Hepatocyte (in vitro differentiated cells): ENCODE results near the gene EDEM2. TPM values are rescaled to one million over a fixed set of nuclear protein-coding genes. Genes with fewer than 3 reads are reported as not detected.

Experiments
- DNase-seq: peaks from one replicate; pipeline ENCODE4 v3.0.0-alpha.2; 2016; ENCODE audit warnings: low spot score
- H2AFZ ChIP-seq: fragments of 200-600 bp; sonication (generic); 2 replicates; pipeline ENCODE4 v1.6.0; 2016; ENCODE audit warnings: antibody characterized with exemption, mild to moderate bottlenecking
- H3K27ac ChIP-seq: fragments of 200-600 bp; sonication (generic); 2 replicates; pipeline ENCODE4 v1.5.1; 2016; ENCODE audit warnings: mild to moderate bottlenecking
- H3K27me3 ChIP-seq: fragments of 200-600 bp; sonication (generic); 2 replicates; pipeline ENCODE4 v1.6.1; 2016
- H3K36me3 ChIP-seq: fragments of 200-600 bp; sonication (generic); replicated peaks from 2 replicates; pipeline ENCODE4 v1.5.1; 2016; ENCODE audit warnings: low read depth; ENCODE audit not compliant: insufficient read depth
- H3K4me1 ChIP-seq: fragments of 200-600 bp; sonication (generic); 2 replicates; pipeline ENCODE4 v1.5.1; 2016; ENCODE audit warnings: mild to moderate bottlenecking, moderate library complexity; ENCODE audit not compliant: insufficient read depth
- H3K4me2 ChIP-seq: fragments of 200-600 bp; sonication (generic); 2 replicates; pipeline ENCODE4 v1.6.0; 2016
- H3K4me3 ChIP-seq: fragments of 200-600 bp; sonication (generic); 2 replicates; pipeline ENCODE4 v1.5.1; 2016; ENCODE audit warnings: mild to moderate bottlenecking
- H3K79me2 ChIP-seq: fragments of 200-600 bp; sonication (generic); 2 replicates; pipeline ENCODE4 v1.6.0; 2017; ENCODE audit warnings: mild to moderate bottlenecking
- H3K9me2 ChIP-seq: fragments of 200-600 bp; sonication (generic); replicated peaks from 2 replicates; pipeline ENCODE4 v1.6.0; 2017; ENCODE audit warnings: mild to moderate bottlenecking; ENCODE audit not compliant: insufficient read depth
- H3K9me3 ChIP-seq: fragments of 200-600 bp; sonication (generic); 2 replicates; pipeline ENCODE4 v1.5.1; 2016; ENCODE audit warnings: low read depth, mild to moderate bottlenecking
- H4K20me1 ChIP-seq: fragments of 200-600 bp; sonication (generic); 2 replicates; pipeline ENCODE4 v1.6.0; 2016; ENCODE audit warnings: mild to moderate bottlenecking; ENCODE audit not compliant: insufficient read depth, poor library complexity, severe bottlenecking
- EZH2 ChIP-seq: fragments of 200-600 bp; sonication (generic); IDR thresholded peaks from 2 replicates; pipeline ENCODE4 v1.6.1; 2016; ENCODE audit warnings: antibody characterized with exemption, mild to moderate bottlenecking, borderline replicate concordance
- EZH2phosphoT487 ChIP-seq: fragments of 200-600 bp; sonication (generic); IDR thresholded peaks from one replicate; pipeline ENCODE4 v1.6.1; 2018; ENCODE audit warnings: antibody characterized with exemption, mild to moderate bottlenecking, low read depth, moderate library complexity; ENCODE audit not compliant: unreplicated experiment, severe bottlenecking
- WGBS: methylation state at CpG from one replicate; pipeline ENCODE4 v1.1.6; 2016; ENCODE audit warnings: low lambda C conversion rate; ENCODE audit errors: missing lambda C conversion rate; 5-methylcytosine and 5-hydroxymethylcytosine counted together
- polyA plus RNA-seq: library from polyadenylated mRNA; unstranded; fragments of >200 nt; fragmentation: Nextera tagmentation; extraction: Ambion mirVana; gene quantifications from 2 replicates; pipeline ENCODE4 v1.2.1, GENCODE V29; 2016
- total RNA-seq: library from RNA; depleted of rRNA; stranded (reverse); fragments of >200 nt; gene quantifications from 2 replicates; pipeline ENCODE4 v1.2.3, GENCODE V29; 2014
- TF ChIP-seq, protein P1 (sequence below): fragments of 200-600 bp; sonication (generic); IDR thresholded peaks from 2 replicates; pipeline ENCODE4 v1.5.1; 2016; ENCODE audit warnings: antibody characterized with exemption, mild to moderate bottlenecking; ENCODE audit not compliant: poor library complexity

EDEM2 gene
- total and polyA plus RNA-seq, 2 experiments from 2014 or later = 24.7 to 40.8 TPM

DNA sequence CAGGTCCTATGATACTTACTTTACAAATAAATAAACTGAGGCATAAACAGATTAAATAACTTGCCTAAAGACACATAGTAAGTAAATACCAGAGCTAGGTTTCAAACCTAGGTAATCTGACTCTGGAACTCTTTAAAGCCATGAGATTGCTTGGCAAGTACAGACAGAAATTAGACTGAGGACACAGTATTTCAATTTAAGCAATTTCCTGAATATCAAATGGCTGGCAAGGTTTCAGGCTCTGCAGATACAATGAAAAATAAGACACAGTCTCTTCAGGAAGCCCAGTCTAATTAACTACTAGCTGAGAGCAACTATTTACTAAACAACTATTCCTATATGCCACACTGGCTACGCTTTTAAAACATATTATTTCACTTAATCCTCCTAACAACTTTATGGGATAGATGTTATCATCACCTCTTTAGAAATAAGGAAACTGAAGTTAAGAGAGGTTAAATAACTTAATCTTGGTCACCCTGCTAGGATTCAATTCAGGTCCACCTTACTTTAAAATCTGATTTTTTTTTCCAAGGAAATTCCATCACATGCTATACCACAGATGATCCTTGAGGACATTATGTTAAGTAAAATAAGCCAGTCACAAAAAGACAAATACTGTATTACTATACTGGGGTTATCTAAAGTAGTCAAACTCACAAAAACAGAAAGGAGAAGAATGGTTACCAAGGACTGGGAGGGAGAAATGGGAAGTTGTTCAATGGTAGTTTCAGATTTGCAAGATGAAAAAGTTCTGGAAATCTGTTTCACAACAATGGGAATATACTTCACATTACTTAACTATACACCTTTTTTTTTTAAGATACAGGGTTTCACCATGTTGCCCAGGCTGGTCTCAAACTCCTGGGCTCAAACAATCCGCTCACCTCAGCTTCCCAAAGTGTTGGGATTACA is 58.6 kb downstream of the EDEM2 start:
- Histone ChIP-seq H3K4me3 (no peak overlapping the region), H2AFZ (no peak overlapping the region), H3K27ac (no peak overlapping the region), H3K4me1 (peaks cover 18% of the 10 kb centered on the region), H3K27me3 (no peaks in the 10 kb centered on the region), H3K9me2 (no peaks in the 10 kb centered on the region), H3K79me2 (peaks cover 87% of the 10 kb centered on the region), H3K9me3 (no peaks in the 10 kb centered on the region), H4K20me1 (peaks cover 75% of the 10 kb centered on the region), H3K36me3 (no peaks in the 10 kb centered on the region), H3K4me2 (no peak overlapping the region)
- no peak for DNase-seq
- TF ChIP-seq EZH2phosphoT487 = no peak
- TF ChIP-seq, protein P1, sequence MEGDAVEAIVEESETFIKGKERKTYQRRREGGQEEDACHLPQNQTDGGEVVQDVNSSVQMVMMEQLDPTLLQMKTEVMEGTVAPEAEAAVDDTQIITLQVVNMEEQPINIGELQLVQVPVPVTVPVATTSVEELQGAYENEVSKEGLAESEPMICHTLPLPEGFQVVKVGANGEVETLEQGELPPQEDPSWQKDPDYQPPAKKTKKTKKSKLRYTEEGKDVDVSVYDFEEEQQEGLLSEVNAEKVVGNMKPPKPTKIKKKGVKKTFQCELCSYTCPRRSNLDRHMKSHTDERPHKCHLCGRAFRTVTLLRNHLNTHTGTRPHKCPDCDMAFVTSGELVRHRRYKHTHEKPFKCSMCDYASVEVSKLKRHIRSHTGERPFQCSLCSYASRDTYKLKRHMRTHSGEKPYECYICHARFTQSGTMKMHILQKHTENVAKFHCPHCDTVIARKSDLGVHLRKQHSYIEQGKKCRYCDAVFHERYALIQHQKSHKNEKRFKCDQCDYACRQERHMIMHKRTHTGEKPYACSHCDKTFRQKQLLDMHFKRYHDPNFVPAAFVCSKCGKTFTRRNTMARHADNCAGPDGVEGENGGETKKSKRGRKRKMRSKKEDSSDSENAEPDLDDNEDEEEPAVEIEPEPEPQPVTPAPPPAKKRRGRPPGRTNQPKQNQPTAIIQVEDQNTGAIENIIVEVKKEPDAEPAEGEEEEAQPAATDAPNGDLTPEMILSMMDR = no peak
- TF ChIP-seq EZH2 = no peak
- 94% methylated on average over 2 of the region's 2 CpGs for WGBS

DNA sequence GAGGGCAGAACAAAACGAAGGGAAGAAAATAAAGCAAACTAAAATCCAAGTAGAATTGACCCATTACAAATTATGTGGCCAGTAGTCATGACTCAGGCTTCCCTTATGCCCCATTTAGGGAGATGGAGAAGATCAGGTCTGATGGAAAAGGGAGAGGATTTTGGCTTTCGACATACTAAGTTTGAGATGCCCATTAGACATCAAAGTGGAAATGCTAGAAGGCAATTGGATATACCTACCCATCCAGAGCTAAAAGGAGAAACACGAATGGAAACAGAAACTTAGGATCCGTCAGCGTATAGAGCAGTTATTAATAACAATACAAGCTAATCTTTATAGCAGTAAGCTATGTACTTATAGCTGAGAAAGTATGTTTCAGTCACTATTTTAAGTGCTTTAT is 59.3 kb downstream of the EDEM2 start:
- WGBS = 84% methylated on average over 5 of the region's 5 CpGs
- Histone ChIP-seq H3K9me2 (no peaks in the 10 kb centered on the region), H3K4me1 (peaks cover 14% of the 10 kb centered on the region), H3K79me2 (peaks cover 94% of the 10 kb centered on the region), H2AFZ (no peak overlapping the region), H3K9me3 (no peaks in the 10 kb centered on the region), H3K4me3 (no peak overlapping the region), H3K27ac (no peak overlapping the region), H4K20me1 (peaks cover 82% of the 10 kb centered on the region), H3K27me3 (no peaks in the 10 kb centered on the region), H3K36me3 (no peaks in the 10 kb centered on the region), H3K4me2 (no peak overlapping the region)
- no peak for DNase-seq
- no peak for TF ChIP-seq EZH2
- no peak for TF ChIP-seq EZH2phosphoT487
- TF ChIP-seq, protein P1 = no peak

DNA sequence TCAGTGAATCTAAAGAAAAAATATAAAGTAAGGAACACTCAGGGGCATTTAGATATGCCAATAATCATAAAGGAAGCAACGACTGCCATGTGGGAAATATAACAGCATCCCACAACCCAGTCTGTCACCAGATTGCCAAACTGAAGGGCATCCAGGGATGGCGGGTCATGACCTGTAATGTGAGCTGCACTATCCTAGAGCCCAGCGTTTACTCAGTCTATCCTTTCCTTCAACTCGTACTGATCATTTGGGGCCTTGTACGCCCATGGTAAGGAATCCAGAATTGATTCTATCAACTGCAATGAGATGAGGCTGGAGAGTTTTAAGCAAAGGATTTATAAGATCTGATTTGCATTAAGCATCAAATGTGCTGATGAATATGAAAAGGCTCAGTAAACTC is 59.8 kb downstream of the EDEM2 start:
- H3K27ac ChIP-seq = no peak overlapping the region
- H4K20me1 ChIP-seq = peaks cover 86% of the 10 kb centered on the region
- no peaks in the 10 kb centered on the region for H3K9me2 ChIP-seq
- no peak overlapping the region for H2AFZ ChIP-seq
- H3K36me3 ChIP-seq = no peaks in the 10 kb centered on the region
- TF ChIP-seq, protein P1 = no peak
- TF ChIP-seq EZH2phosphoT487 (no peak), EZH2 (no peak)
- WGBS = 83% methylated on average over 5 of the region's 5 CpGs
- no peak overlapping the region for H3K4me2 ChIP-seq
- peaks cover 14% of the 10 kb centered on the region for H3K4me1 ChIP-seq
- no peaks in the 10 kb centered on the region for H3K27me3 ChIP-seq
- DNase-seq = no peak
- H3K79me2 ChIP-seq = peaks cover 97% of the 10 kb centered on the region
- no peaks in the 10 kb centered on the region for H3K9me3 ChIP-seq
- no peak overlapping the region for H3K4me3 ChIP-seq
